ENCODE data around the gene LHFPL2.

The LHFPL2 gene

DNA sequence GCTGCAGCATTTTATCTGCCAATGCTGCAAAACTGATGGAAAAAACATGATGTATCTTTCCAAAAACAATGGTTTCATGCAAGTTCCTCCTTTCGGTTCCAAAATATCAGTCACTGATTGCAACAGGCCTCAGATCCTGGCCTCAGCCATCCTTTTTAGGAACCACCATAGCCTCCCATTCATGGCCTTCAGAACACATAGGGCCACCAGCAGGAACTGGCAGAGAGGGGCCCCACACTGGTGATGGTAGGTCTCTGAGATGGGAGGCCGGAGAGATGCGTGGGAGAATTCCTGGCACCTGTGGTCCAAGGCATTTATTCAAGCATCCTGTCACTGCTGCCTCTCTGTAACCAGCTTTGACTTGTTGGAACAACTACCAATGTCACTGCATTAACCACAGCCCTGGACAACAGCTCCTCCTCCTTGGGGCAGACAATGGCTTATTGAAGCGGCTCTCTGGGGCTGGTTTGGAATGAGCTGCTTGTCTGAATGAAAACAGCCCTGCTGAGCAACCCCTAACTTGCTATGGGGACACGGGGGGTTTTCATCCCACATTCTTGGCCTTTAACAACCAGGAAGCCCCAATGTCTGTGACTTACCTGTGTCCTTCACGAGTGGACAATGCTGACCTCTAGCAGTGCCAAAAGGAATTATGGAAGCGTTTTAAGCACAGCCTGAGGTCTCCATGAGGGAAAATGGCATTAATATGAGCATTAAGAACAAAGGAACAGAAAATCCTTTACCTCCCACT is 108.1 kb downstream of the LHFPL2 start:
- no peak for DNase-seq

DNA sequence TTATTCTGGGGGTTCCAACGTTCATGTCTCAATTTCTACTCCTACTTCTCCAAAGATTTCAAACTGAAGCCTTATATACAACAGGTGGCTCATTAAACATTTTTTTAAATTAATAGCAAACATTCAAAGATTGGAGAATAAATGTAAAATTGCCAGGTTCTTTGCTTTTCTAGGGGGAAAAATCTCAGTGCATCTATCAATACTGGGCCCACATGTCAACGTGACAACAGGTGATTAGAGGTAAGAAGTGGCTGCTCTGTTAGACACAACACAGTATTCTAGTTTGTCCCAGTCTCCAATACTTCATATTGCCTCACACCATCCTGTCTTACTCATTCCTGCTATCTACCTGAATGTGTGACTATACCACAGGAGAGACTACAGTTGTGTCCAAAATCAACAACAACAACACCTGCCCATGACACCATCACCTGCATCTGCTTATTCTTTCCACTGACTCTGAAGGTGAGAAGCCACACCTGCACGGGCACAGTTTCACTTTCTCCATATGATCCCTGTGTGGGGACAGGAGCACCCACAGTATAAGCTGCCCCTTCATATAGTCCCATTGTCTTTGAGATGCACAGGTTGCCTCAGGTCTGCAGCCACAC is 110.2 kb downstream of the LHFPL2 start:
- no peak for DNase-seq

DNA sequence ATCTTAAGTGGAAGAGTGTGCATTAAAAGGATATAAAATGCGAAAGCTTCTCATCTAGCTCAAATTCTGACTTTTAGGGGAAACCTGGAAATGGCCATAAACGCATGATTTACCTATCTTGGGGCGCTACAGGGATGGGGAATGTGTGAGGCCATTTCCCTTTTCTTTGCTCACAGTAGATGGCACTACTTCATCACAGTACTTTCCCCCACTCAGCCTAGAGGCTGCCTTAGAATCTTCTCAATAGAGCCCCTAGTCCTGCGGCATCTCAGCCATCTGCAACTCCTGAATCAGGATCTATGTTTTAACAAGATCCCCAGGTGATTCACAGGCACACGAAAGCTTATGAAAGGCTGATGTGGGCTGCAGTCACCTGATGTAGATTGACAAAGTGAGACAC is 110.8 kb downstream of the LHFPL2 start:
- no peak for DNase-seq

DNA sequence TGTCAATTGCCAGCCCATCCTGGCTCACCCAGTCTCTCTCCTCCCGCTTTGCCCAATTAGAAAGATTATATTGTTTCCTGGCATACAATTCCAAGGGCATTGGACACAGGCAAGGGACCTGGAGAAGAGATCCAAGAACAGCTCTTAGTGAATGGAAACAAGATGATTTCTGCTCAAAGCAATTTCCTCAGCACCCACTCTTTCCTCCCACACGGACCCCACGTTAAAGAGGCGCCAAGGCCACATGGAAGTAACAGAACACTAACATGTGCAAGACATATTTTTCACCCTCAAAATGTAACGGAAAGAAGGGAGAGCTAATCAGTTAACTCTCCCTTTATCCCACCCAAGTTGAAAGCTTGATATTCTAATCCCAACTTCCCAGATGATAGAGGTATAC is 111.2 kb downstream of the LHFPL2 start:
- DNase-seq: no peak

DNA sequence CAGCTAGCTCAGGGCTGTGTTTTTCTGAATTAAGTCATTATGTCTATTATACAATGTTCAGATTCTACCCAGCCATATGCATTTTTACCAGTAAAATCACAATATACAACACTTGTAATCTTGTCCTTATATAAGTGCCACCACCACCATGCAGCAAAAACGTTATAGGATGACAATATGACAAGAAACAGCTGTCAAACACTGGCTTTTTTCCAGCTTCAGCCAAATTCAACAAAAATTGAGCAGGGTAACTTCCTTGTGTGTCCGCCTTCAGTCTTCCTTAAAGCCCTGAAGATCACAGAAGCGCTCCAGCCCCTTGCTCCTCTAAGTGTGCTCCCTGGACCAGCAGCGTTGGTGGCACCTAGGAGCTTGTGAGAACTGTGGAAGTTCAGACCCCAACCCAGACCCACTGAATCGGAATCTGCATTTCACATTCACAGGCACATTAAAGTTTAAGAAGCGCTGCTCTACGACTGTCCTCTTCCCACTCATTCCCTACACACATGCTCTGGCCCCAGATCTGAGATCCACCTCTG is 111.8 kb downstream of the LHFPL2 start:
- DNase-seq: no peak

DNA sequence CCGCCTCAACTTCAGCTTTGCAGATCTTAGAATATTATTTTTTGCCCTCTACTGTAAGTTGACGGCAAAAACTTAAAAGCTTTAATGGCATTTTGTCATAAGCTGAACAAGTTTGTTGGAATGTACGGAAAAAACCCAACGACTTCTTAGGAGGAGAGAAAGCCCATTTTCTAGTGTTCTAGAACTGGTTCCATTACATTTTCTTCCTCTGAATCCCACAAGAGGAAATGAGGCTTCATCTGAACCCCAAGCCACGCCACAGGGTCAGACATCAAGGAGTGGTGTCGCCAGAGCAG is 113.7 kb downstream of the LHFPL2 start:
- no peak for DNase-seq

DNA sequence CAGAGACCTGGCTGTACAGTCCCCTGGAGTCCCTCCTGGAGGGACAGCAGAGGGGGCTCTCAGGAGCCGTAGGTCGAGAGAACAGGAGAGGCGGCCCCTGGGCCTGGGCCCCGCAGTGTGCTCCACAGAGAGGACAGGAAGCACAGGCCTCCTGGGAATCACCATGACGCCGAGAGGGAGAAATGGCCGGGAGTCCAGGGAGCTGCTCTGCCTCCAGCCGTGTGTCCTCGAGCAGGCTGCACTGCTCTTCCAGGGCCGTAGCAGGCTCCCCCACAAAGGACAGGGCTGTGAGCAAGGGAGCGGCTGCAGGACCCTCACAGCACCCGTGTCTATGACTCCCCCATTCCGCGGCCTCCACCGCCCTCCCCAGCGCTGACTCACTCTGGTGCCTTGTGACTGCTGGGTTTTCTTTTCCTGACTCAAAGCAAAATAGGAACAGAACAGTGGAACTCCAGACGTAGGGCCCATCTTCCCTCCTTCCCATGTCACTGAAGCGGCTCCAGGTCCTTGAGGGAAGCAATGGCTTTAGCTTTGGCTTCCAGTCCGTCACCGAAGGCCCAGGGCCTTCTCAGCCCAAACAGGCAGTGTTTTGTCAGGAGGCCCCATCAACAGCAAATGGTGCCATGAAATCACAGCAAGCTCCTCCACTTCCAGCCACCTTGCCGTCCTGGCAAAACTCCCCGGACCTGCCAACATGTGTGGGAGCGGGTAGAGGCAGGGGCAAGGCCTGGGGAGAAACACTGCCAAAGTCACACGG is 114.2 kb downstream of the LHFPL2 start:
- DNase-seq: no peak

DNA sequence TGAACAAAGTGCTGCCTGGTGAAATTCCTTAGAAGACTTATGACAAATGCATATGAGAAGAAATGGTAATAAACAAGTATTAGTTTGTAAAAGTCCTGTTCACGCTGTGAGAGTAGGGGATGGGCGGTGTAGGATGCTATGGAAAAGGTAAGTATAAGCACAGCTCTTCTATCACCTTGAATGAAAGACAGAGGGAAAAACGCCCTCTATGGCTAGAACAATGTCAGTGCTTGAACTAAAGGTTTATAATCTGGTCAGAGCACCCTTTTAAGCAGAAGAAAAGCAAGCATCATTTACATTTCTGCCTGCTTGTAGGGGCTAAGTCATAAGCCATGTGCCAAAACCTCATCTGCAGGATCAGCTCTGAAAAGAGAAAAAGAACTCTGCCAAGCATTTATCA is 115.2 kb downstream of the LHFPL2 start:
- DNase-seq: no peak

DNA sequence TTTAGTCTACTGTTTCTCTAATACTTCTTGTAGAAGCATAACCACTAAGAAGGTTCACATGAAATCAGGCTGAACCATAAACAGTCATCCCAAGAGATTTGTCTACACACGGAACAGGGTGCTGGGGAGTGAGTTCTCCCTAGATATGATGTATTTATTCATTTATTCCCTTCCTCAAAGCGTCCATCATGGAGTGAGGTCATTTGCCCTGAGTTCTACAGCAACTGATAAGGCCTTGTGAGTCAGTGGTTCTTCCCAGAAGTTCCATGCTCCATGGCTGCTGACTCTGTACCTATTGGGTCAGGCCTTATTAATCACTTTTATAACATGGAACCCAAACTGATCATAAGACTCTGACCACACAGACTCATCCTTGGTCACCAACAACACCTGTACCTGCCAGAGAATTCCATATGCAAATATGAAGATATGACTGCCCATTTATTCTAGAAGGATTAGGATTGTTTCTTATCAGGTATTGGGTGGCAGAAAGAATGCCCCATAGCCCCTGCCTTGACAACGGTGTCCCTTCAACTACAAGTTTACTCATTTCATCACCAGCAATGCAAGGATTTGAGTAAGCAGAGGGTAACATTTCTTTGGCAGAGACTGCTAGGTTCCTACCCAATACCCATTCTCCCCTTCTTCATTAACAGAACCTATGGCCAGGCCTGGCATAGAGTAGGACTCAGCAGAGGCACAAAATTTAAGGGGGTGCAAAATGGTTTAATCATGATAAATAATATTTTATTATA is 118.1 kb downstream of the LHFPL2 start:
- DNase-seq: no peak

DNA sequence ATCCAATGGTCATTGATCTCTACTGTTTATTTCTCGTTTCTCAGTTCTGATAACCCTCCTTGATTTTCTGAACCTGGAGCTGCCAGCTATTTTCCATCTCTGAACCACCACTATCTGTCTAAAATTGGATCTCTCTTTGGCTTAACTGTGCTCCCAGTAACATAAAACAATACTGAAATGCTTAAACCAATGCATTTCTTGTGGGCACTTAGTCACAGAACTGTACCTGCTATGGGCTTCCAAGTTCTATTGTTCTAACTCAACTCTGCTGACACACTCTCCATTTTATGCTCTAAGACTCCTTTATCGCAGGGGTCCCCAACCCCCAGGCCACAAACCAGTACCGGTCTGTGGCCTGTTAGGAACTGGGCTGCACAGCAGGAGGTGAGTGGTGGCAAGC is 120.6 kb downstream of the LHFPL2 start:
- DNase-seq: no peak

DNA sequence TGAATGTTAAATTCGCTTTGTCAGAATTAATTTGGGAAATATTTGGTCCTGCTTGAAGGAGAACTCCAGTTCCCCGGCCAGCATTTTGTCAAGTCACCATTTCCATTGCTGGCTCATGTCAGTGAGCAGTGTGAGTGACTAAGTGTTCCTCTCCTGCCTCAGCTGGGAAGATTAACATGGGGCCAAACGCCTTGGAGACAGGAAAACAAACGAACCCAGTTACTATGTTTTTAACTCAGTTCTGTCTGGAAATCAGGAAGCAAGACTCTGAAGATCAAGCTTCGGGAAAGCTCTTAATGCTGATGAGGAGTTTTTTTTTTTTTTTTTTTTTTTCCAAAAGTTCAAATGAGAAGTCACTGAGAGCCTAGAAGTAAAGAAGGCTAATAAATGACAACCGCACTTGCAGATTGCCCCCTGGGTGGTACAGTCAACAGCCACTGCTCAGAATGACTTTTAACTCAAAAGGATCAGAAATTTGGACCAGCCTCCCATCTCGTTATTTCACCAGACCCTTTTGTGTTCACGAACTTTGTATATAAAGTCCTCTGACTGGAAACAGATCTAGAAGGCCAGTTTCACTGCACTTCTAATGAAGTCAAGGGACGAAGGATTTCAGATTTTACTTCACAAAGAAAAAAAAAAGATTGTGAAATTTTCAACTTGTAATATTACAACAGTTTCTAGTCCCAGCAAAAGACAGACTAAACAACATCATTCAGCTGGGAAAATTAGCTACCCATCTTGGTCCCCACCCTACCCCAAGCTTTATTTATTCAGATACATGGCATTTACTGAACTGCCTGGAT is 121.3 kb downstream of the LHFPL2 start:
- no peak for DNase-seq

DNA sequence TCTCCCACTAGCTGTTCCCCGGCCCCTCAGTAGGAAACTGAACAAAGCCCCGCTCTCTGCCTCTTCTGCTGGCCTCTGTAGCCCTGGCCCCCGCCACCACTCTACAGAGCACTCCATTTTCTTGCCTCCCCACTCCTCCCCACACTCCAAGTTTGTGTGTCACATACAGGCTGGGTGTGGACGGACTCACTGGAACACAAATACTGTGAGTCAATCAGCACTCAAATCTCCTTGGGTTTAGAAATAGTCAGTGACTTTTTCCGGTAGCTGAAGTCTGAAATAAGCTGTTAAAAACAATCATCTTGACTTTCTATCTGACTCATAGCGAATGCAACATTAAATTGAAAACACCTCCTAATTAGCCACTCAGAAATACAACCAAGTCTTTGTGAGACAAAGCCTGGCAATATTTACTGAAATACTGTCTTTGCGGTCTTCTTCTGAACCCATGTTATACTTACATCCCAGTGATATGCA is 122.5 kb downstream of the LHFPL2 start:
- no peak for DNase-seq

DNA sequence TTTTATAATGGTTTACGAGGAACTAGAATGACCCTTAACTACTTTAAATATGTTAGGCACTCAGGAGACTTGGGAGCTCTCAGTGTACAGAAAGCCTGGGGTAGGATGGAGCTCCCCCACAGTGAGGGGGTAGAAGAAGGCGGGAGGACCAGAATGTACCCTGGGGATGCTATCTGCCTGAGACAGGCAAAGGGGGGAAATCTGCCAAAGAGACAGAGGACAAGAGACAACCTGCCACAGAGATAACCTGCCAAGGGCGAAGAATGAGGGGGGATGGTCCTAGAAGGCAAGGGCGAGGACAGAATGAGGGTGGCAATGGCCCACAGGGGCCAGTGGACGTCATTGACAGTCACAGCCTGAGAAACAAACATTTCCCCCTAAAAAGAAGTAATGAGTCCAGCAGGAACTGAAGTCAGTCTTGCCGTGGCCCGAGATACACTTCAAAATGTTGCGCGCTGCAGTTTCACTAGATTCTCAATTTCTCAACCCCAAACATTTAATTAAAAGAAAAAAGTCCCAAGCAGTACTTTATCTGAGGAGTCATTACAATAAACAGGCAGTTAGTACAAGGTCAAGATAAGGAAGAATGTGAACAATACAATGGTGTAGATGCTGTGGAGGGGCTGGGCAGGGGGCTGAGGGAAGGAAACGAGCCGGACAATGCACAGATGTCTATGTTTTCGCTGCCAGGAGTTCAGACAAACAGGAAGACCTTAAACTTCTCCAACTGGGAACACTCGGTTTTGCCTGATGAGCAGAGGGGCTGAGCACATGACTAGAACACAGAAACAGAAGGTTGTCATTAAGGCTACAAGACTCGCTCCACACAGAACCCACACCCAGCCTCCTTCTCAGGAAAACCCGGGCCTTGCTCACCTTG is 125.0 kb downstream of the LHFPL2 start:
- DNase-seq: no peak

DNA sequence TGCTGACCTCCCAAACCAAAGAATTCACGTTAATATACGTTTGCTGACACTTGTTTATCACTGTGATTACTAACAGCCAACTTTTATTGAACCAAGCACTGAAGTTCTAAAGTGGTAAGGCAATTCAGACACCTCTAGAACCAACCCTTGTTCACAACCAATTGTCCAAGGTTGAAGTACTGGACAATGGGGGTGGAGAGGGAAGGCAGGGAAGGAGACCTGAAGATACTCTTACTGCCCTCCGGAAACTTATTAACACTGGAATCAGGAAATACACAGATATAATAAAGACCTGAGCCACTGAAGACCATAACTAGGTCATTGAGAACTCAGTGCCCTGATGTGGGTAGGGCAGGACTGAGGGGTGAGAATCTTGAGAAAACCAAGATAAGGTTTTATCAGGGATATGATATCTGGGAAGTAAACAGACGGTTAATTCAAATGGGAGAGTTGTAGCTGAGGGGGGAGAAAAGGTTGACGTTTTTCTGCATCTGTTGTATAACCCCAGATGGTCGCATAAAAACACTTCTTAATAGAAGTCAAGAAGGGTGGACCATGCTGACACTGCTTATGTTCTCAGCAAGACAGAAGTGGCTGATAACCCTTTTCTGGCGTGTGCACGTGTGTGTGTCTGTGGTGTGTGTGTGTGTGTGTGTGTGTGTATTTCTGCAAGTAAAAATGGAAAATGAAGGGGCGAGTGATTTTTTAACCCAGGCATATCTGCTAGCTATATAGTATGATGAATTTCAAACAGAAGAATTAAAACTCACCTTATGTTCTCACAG is 125.9 kb downstream of the LHFPL2 start:
- DNase-seq: no peak

DNA sequence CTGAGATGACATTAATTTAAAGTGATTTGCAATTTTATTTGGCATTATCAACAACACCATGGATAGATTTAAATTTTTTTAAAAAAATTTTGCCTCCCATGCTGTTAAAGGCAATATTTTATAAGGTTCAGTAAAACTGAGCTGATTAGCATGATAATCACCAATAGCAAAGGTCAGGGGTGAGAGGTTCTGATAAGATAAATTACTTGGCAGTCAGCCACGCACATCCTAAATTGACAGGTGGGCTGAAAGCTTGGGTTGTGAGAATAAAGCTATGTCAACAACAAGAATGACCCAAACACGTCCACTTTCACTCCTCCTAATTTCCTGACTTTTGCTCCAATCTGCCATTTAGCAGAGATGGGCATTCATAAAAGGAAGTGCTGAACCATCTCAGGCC is 127.1 kb downstream of the LHFPL2 start:
- no peak for DNase-seq

DNA sequence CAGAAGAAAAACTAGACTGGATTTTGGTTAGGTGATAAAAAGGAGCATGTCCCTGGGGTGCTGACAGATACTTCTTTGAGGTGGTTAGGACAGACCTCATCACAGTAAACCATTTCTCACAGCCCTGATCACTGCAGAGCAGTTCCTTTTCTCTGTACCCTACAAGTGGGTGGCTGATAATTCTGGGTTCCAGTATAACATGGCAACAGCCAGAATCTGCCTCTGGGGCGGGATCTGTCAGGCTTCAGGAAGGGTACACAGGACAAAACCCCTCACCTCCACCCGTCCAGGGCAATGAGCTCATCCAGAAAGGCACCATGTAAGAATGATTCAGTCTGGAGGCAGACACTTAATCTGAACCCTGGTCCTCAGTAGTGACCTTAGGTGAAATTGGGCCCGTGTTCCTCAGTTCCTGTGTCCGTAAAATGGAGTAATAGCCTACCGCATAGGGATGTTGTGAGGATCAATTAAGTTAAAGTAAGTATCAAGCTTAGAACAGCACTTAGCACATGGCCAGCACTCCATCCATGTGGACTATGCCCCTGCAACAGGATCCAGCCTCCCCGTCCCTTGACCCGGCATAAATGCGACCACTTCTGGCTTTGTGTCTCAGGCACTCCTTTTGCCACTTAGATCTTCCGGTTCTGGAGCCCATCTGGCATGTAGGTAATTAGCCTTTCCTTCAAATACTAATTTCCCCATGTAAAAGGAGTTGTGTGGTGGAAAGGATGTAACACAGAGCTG is 129.2 kb downstream of the LHFPL2 start:
- DNase-seq: no peak

DNA sequence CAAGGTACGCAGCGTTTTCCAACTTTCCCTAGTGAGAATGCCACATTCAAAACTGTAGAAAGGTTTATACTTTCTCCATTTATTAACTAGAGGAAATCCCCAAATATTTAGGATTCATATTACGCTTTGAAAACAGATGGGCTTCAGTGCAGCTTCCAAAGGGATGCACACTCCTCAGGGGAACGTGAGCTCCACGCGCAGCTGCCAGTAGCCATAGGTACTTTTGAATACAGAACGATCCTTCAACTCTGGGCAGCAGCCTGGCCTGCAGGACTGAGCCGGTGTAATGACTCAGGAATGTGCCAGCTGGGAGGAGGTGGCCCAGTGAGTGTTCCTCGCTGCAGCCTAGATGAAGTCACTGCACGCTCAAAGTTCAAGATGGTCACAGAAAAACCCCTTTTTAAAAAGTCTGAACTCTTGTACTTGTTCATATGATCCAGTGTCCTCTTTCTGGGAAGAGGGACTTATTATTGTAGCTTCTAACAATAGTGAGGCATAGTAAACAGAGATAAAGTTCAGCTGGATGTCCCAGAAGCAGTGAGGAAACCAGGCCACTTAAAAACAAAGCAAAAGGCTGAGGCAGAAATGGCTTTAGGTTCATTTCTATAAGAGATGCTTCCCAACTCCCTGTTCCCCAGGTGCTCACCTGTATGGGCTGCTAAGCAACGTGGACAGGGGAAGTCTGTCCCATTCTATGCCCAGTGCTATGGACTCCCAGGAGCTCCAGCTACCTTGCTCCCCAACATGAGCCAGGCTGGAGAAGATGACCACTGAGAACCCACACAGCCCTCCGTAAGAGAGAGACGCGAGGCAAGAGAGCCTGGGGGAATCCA is 130.0 kb downstream of the LHFPL2 start:
- DNase-seq: no peak

DNA sequence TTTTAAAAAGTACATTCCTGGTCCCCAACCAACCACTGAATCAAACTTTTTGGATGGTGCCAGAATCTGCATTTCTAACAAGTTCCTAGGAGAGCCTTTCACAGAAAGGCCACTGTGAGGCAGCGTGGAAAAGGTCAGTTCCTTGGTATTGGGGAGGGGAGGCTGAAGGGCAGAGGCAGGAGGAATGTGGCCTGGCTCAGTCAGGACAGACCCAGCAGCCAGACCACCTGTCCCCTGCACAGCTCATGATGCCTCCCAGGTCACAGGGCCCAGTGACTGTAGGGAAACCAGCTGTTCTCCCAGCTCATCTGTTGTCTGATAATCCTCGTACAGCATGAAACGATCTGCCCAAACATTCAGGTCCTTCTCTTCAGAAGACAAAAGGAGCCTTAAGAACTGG is 132.9 kb downstream of the LHFPL2 start:
- DNase-seq: no peak
